HEK293 (cell line): ENCODE measurements around the gene POLN.

ENCODE experiments used
- CTCF ChIA-PET: fragments of 350-600 bp; formaldehyde crosslinking; extraction: SDS; loops from one replicate; lab custom pipeline; 2021; ENCODE audit warnings: antibody characterized with exemption; lab: Yijun Ruan, JAX
- POLR2A ChIA-PET: fragments of 300-600 bp; formaldehyde crosslinking; extraction: SDS; loops from one replicate; lab custom pipeline; 2020; ENCODE audit warnings: antibody characterized with exemption, inconsistent platforms; lab: Yijun Ruan, JAX
- H3K27ac ChIP-seq: fragments of 200-500 bp; sonication (Bioruptor generic); 2 replicates; pipeline ENCODE4 v1.5.1; 2014; ENCODE audit warnings: low read depth, low read length, control low read depth, inconsistent platforms; ENCODE audit errors: extremely low read depth
- H3K36me3 ChIP-seq, 2 experiments: fragments of 200-500 bp in 1 of 2; sonication (Bioruptor generic) in 1 of 2; 1 replicate in 1 of 2; 2 replicates in 1 of 2; pipeline ENCODE4 v1.5.1; 2014 to 2017; ENCODE audit warnings: inconsistent platforms in 2 of 2, low read length in 2 of 2; ENCODE audit not compliant: control insufficient read depth in 2 of 2, insufficient read depth in 1 of 2
- H3K4me1 ChIP-seq: fragments of 200-500 bp; sonication (Bioruptor generic); 2 replicates; pipeline ENCODE4 v1.5.1; 2014; ENCODE audit warnings: mild to moderate bottlenecking, low read length, inconsistent platforms; ENCODE audit not compliant: control insufficient read depth, insufficient read depth
- H3K4me3 ChIP-seq: 2 replicates; pipeline ENCODE4 v1.5.1; 2011; ENCODE audit warnings: low read depth, mild to moderate bottlenecking, control low read depth, low read length, moderate library complexity
- H3K9me3 ChIP-seq: fragments of 200-500 bp; sonication (Bioruptor generic); 2 replicates; pipeline ENCODE4 v1.5.1; 2014; ENCODE audit warnings: low read depth, low read length, inconsistent platforms; ENCODE audit not compliant: control insufficient read depth, insufficient read depth
- RBAK ChIP-seq: fragments of 450-650 bp; formaldehyde crosslinking; IDR thresholded peaks from 2 replicates; pipeline ENCODE4 v1.5.1; 2016; ENCODE audit warnings: missing biosample characterization, missing genetic modification characterization
- ZBTB17 ChIP-seq: fragments of 450-650 bp; formaldehyde crosslinking; IDR thresholded peaks from 2 replicates; pipeline ENCODE4 v1.5.1; 2016; ENCODE audit warnings: missing biosample characterization, missing genetic modification characterization
- ZBTB20 ChIP-seq: fragments of 450-650 bp; formaldehyde crosslinking; IDR thresholded peaks from 2 replicates; pipeline ENCODE4 v1.5.1; 2016; ENCODE audit warnings: missing biosample characterization, missing genetic modification characterization
- ZBTB8A ChIP-seq: fragments of 450-650 bp; formaldehyde crosslinking; IDR thresholded peaks from 2 replicates; pipeline ENCODE4 v1.5.1; 2016; ENCODE audit warnings: missing biosample characterization, missing genetic modification characterization
- ZFHX2 ChIP-seq: fragments of 450-650 bp; formaldehyde crosslinking; conservative IDR thresholded peaks from 2 replicates; pipeline ENCODE4 v1.5.1; 2016; ENCODE audit warnings: missing biosample characterization, missing genetic modification characterization
- ZNF157 ChIP-seq: fragments of 450-650 bp; formaldehyde crosslinking; IDR thresholded peaks from 2 replicates; pipeline ENCODE4 v1.5.1; 2016; ENCODE audit warnings: missing biosample characterization, missing genetic modification characterization
- ZNF19 ChIP-seq: fragments of 450-650 bp; formaldehyde crosslinking; IDR thresholded peaks from 2 replicates; pipeline ENCODE4; 2016; ENCODE audit warnings: missing biosample characterization, missing genetic modification characterization, low read depth
- ZNF223 ChIP-seq: fragments of 450-650 bp; formaldehyde crosslinking; IDR thresholded peaks from 2 replicates; pipeline ENCODE4 v1.5.1; 2016; ENCODE audit warnings: missing biosample characterization, missing genetic modification characterization
- ZNF292 ChIP-seq: fragments of 450-650 bp; formaldehyde crosslinking; IDR thresholded peaks from 2 replicates; pipeline ENCODE4 v1.5.1; 2016; ENCODE audit warnings: low read depth, missing biosample characterization, missing genetic modification characterization, borderline replicate concordance
- ZNF366 ChIP-seq: fragments of 450-650 bp; formaldehyde crosslinking; conservative IDR thresholded peaks from 2 replicates; pipeline ENCODE4 v1.5.1; 2016; ENCODE audit warnings: missing biosample characterization, missing genetic modification characterization
- ZNF433 ChIP-seq: fragments of 450-650 bp; formaldehyde crosslinking; IDR thresholded peaks from 2 replicates; pipeline ENCODE4 v1.5.1; 2016; ENCODE audit warnings: missing biosample characterization, missing genetic modification characterization, low read depth
- ZNF596 ChIP-seq: fragments of 450-650 bp; IDR thresholded peaks from 2 replicates; pipeline ENCODE4 v1.5.0; 2018; ENCODE audit warnings: missing biosample characterization, mild to moderate bottlenecking, missing genetic modification characterization, moderate library complexity
- ZNF600 ChIP-seq: fragments of 450-650 bp; formaldehyde crosslinking; IDR thresholded peaks from 2 replicates; pipeline ENCODE4 v1.5.1; 2016; ENCODE audit warnings: missing biosample characterization, missing genetic modification characterization
- ZNF701 ChIP-seq: fragments of 450-650 bp; formaldehyde crosslinking; IDR thresholded peaks from 2 replicates; pipeline ENCODE4 v1.5.1; 2016; ENCODE audit warnings: missing biosample characterization, missing genetic modification characterization
- ZNF830 ChIP-seq: fragments of 450-650 bp; IDR thresholded peaks from 2 replicates; pipeline ENCODE4 v1.5.0; 2018; ENCODE audit warnings: missing biosample characterization, missing genetic modification characterization, low read depth, mild to moderate bottlenecking, moderate library complexity
- ZSCAN23 ChIP-seq: fragments of 450-650 bp; formaldehyde crosslinking; IDR thresholded peaks from 2 replicates; pipeline ENCODE4 v1.5.1; 2016; ENCODE audit warnings: missing biosample characterization, missing genetic modification characterization
- ZSCAN30 ChIP-seq: fragments of 450-650 bp; IDR thresholded peaks from 2 replicates; pipeline ENCODE4 v1.5.1; 2018; ENCODE audit warnings: missing biosample characterization, mild to moderate bottlenecking, missing genetic modification characterization, moderate library complexity
- ZSCAN4 ChIP-seq: fragments of 450-650 bp; formaldehyde crosslinking; IDR thresholded peaks from 2 replicates; pipeline ENCODE4 v1.5.1; 2017; ENCODE audit warnings: missing biosample characterization, missing genetic modification characterization
- TF ChIP-seq, protein P1 (sequence below): fragments of 450-650 bp; formaldehyde crosslinking; IDR thresholded peaks from 2 replicates; pipeline ENCODE4 v1.5.1; 2016; ENCODE audit warnings: missing biosample characterization, missing genetic modification characterization

The POLN gene

GRCh38 chr4:2287594-2287915 is 45.6 kb upstream of the POLN start (continued):
- no peak for TF ChIP-seq ZSCAN4 (tag by site-specific recombination)

- POLR2A ChIA-PET = no interaction called here
- TF ChIP-seq ZNF600 (tag by site-specific recombination) = peak; percentile 43; the same call in 1 of the 2 replicates
- no peak for TF ChIP-seq RBAK (tag by site-specific recombination)
- peak; percentile 24; the same call in 1 of the 2 replicates for TF ChIP-seq ZFHX2 (tag by site-specific recombination)
- TF ChIP-seq ZBTB8A (tag by site-specific recombination) = 0 out of 2 replicates have a peak, but pooled peaks have one; percentile 16
- TF ChIP-seq ZBTB17 = peak; percentile 43; the same call in 1 of the 2 replicates
- TF ChIP-seq, all 188 proteins: peak for 4
- CTCF ChIA-PET = no interaction called here
Observed at GRCh38 chr4:2286904-2287593, 45.1 kb upstream of the POLN start.

DNA sequence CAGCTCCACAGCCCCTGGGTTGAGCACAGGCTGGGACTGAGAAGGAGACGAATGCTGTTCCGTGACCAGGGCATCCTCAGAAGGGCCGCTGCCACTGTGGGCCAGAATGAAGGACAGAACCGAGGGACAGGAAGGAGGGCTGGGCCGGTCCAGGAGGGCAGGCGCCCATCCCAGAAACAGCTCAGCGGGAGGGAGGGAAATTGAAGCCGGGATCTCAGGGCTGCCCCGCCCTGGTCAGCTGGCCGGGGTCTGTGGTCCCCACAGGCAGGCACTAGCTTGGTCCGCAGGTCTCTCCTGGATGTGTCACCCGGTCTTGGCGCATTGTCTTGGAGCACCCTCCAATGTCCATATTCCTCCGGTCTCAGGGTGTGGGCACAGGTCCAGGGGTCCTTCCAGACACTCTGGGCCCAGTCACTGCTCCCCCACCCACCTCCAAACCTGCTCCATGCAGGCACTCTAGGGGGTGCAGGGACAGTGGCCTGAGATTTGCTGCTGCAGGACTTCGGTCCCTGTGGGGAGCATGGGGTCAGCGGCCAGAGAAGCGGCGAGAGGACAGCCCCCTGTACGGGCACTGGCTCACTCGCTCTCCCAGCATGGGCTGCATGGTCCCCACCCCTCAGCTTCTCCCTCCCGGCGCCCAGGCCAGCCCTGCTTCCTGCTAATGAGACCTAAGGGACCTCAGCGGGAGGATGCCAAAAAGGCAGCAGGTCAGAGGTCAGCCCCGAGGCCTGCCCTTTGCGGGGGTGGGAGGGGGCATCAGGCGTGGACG is 43.9 kb upstream of the POLN start:
- Histone ChIP-seq H3K4me3 (no peak overlapping the region), H3K9me3 (no peaks in the 10 kb centered on the region), H3K27ac (no peak overlapping the region), H3K4me1 (no peaks in the 10 kb centered on the region), H3K36me3 (no peaks in the 10 kb centered on the region)
- ChIA-PET CTCF (no interaction called here), POLR2A (no interaction called here)
- no peak for TF ChIP-seq ZNF596 (tag by site-specific recombination)
- peak; percentile 67 for TF ChIP-seq ZNF157 (tag by site-specific recombination)
- TF ChIP-seq ZNF223 (tag by site-specific recombination) = no peak

More at GRCh38 chr4:2286904-2287593, 45.1 kb upstream of the POLN start:
- H3K27ac ChIP-seq = no peak overlapping the region
- H3K36me3 ChIP-seq = no peaks in the 10 kb centered on the region
- no peaks in the 10 kb centered on the region for H3K9me3 ChIP-seq
- H3K4me1 ChIP-seq = no peaks in the 10 kb centered on the region
- no peak overlapping the region for H3K4me3 ChIP-seq

DNA sequence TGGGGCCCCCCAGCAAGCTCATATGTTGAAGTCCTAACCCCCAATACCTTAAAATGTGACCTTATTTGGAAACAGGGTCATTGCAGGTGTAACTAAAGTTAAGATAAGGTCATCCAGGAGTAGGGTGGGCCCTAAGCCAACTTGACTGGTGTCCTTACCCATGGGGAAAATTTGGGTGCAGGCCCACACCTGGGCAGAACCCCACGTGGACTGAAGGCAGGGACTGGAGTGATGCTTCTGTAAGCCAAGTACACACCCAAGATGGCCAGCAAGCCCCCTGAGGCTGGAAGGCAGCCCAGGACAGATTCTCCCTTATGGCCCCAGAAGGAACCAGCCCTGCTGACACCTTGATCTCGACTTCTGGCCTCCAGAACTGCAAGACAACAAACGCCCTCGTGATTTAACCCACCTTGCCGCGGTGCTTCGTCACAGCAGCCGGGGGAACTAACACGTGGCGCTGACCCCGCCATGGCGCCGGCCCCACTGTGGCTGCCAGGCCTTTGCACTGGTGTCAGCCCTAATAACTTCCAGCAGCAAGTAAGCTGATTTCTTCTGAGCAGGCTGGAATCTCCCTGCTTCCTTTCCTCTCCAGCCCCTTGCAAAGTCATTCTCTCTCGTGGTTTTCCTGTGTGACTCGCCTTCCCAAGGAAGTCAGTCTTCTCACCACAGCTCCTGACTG is 43.2 kb upstream of the POLN start:
- Histone ChIP-seq H3K36me3 (no peaks in the 10 kb centered on the region), H3K4me1 (no peaks in the 10 kb centered on the region), H3K4me3 (no peak overlapping the region), H3K9me3 (no peaks in the 10 kb centered on the region), H3K27ac (no peak overlapping the region)
- ChIA-PET CTCF (no interaction called here), POLR2A (no interaction called here)
- TF ChIP-seq ZSCAN4 (tag by site-specific recombination) (no peak), ZNF433 (tag by site-specific recombination) (no peak), ZSCAN23 (tag by site-specific recombination) (no peak), ZNF19 (tag by site-specific recombination) (no peak), ZNF292 (tag by site-specific recombination) (no peak), ZBTB20 (tag by site-specific recombination) (no peak), ZNF701 (tag by site-specific recombination) (no peak), ZBTB17 (no peak), ZBTB8A (tag by site-specific recombination) (no peak), ZNF366 (no peak), ZNF830 (no peak), ZSCAN30 (tag by site-specific recombination) (no peak)
- TF ChIP-seq, protein P1, sequence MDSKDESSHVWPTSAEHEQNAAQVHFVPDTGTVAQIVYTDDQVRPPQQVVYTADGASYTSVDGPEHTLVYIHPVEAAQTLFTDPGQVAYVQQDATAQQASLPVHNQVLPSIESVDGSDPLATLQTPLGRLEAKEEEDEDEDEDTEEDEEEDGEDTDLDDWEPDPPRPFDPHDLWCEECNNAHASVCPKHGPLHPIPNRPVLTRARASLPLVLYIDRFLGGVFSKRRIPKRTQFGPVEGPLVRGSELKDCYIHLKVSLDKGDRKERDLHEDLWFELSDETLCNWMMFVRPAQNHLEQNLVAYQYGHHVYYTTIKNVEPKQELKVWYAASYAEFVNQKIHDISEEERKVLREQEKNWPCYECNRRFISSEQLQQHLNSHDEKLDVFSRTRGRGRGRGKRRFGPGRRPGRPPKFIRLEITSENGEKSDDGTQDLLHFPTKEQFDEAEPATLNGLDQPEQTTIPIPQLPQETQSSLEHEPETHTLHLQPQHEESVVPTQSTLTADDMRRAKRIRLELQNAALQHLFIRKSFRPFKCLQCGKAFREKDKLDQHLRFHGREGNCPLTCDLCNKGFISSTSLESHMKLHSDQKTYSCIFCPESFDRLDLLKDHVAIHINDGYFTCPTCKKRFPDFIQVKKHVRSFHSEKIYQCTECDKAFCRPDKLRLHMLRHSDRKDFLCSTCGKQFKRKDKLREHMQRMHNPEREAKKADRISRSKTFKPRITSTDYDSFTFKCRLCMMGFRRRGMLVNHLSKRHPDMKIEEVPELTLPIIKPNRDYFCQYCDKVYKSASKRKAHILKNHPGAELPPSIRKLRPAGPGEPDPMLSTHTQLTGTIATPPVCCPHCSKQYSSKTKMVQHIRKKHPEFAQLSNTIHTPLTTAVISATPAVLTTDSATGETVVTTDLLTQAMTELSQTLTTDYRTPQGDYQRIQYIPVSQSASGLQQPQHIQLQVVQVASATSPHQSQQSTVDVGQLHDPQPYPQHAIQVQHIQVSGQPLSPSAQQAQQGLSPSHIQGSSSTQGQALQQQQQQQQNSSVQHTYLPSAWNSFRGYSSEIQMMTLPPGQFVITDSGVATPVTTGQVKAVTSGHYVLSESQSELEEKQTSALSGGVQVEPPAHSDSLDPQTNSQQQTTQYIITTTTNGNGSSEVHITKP (tag by site-specific recombination) = no peak
